Gastrocnemius medialis (tissue), 4 donors: ENCODE measurements around the gene SIRPA.

Experiments used
- POLR2A ChIP-seq, 2 donors: fragments of 450-650 bp; IDR thresholded peaks; one replicate each; pipeline ENCODE4 v1.6.1; 2017; ENCODE audit warnings: antibody characterized with exemption in 2 of 2, mild to moderate bottlenecking in 2 of 2, moderate library complexity in 2 of 2
- TF ChIP-seq, protein P1 (sequence below), 5 experiments: fragments of 450-650 bp in 3 of 5; fragments of 200-600 bp in 2 of 5; sonication (generic) in 2 of 5; IDR thresholded peaks in 4 of 5; conservative IDR thresholded peaks in 1 of 5; 1 replicate in 4 of 5; 2 replicates in 1 of 5; pipeline ENCODE4 v1.5.1; 2016 to 2019; ENCODE audit warnings: antibody characterized with exemption in 5 of 5, mild to moderate bottlenecking in 3 of 5, moderate library complexity in 3 of 5

DNA sequence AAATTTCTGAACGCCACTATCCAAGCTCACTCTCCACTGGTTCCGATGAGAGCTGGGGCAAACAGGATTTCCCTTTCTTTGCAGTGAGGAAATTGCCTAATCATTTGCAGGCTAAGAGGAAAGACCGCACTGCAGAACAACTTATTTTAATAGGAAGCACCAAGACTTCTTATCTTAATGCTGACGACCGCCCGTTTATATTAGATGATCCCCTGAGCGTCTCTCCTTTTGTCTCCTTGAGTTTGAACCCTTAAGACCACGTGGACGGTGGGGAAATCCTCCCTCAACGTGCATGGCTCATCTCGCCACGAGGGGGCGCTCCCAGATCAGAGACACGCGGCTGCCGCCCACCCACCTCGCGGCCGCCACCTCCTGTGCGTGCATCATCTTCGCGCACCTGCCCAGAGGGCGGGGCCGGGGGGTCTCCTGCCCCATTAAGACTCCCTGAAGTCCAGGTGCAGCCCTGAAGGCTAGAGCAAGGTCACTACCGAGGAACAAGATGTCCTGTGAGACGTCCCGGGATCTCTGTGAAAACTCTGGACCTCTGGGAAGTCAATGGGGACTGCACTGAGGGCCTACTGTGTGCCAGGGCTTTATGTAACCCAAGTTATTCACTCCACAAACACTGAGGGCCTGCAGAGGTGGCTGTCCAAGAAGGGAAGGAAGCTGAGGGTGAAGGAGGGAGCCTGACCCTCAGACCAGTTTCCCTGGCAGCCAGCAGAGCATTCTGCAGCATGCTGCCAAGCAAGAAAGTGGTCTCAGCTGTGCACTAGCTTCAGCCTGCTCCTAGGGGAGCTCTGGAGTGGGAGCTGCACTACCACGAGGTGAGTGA lies 70.5 kb downstream of the SIRPA start:
- TF ChIP-seq POLR2A (IDR thresholded peaks at IDR 0.05): no peak
- TF ChIP-seq, protein P1, sequence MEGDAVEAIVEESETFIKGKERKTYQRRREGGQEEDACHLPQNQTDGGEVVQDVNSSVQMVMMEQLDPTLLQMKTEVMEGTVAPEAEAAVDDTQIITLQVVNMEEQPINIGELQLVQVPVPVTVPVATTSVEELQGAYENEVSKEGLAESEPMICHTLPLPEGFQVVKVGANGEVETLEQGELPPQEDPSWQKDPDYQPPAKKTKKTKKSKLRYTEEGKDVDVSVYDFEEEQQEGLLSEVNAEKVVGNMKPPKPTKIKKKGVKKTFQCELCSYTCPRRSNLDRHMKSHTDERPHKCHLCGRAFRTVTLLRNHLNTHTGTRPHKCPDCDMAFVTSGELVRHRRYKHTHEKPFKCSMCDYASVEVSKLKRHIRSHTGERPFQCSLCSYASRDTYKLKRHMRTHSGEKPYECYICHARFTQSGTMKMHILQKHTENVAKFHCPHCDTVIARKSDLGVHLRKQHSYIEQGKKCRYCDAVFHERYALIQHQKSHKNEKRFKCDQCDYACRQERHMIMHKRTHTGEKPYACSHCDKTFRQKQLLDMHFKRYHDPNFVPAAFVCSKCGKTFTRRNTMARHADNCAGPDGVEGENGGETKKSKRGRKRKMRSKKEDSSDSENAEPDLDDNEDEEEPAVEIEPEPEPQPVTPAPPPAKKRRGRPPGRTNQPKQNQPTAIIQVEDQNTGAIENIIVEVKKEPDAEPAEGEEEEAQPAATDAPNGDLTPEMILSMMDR (IDR thresholded peaks at IDR 0.05 in 4 of 5, conservative IDR thresholded peaks at IDR 0.05 in 1 of 5): peak; percentile 72 to 93 (median 91)
